Measurements from ENCODE around the gene AFDN. TPM values are rescaled to one million over a fixed set of nuclear protein-coding genes. Genes with fewer than 3 reads are reported as not detected.

Gene AFDN
- total RNA-seq, 2 donors from 2014 or later = 214 to 239 TPM

GRCh38 chr6:167838207-167838748 lies 11.6 kb downstream of the AFDN start:
- H3K4me3 Mint-ChIP-seq = no peak overlapping the region
- Histone ChIP-seq H3K4me1 (ENCODE audit: control insufficient read depth, insufficient read depth, low read length) (peaks cover 13% of the 10 kb centered on the region), H3K9ac (ENCODE audit: extremely low read depth, low read length, poor library complexity, severe bottlenecking) (no peak overlapping the region), H3K27me3 (ENCODE audit: control insufficient read depth, insufficient read depth, low read length, poor library complexity, severe bottlenecking) (no peaks in the 10 kb centered on the region), H3K9me3 (ENCODE audit: control insufficient read depth, low read length) (no peaks in the 10 kb centered on the region), H3K27ac (ENCODE audit: low read depth, low read length) (no peak overlapping the region), H3K4me3 (ENCODE audit: low read length) (no peak overlapping the region), H3K36me3 (ENCODE audit: control insufficient read depth, insufficient read depth, low read length) (peaks cover 5% of the 10 kb centered on the region)
- peaks cover 23% of the 10 kb centered on the region for H3K4me1 Mint-ChIP-seq
- WGBS, 2 experiments (ENCODE audit: insufficient coverage in 1 of 2, insufficient read length in 1 of 2) = 95% methylated on average over 6 of the region's 6 CpGs
- no peak overlapping the region for H3K27ac Mint-ChIP-seq
- DNase-seq = no peak
- H3K36me3 Mint-ChIP-seq (ENCODE audit: low read depth) = no peaks in the 10 kb centered on the region
- H3K9me3 Mint-ChIP-seq = no peaks in the 10 kb centered on the region
- H3K27me3 Mint-ChIP-seq (ENCODE audit: insufficient read depth) = no peaks in the 10 kb centered on the region
- no peak for TF ChIP-seq CTCF (conservative IDR thresholded peaks at IDR 0.05)

- Histone ChIP-seq H3K9ac (ENCODE audit: extremely low read depth, low read length, poor library complexity, severe bottlenecking) (no peak overlapping the region), H3K36me3 (ENCODE audit: control insufficient read depth, insufficient read depth, low read length) (peaks cover 4% of the 10 kb centered on the region), H3K27ac (ENCODE audit: low read depth, low read length) (no peak overlapping the region), H3K4me3 (ENCODE audit: low read length) (no peak overlapping the region), H3K27me3 (ENCODE audit: control insufficient read depth, insufficient read depth, low read length, poor library complexity, severe bottlenecking) (no peaks in the 10 kb centered on the region), H3K4me1 (ENCODE audit: control insufficient read depth, insufficient read depth, low read length) (peaks cover 12% of the 10 kb centered on the region), H3K9me3 (ENCODE audit: control insufficient read depth, low read length) (no peaks in the 10 kb centered on the region)
- no peak overlapping the region for H3K27ac Mint-ChIP-seq
- no peaks in the 10 kb centered on the region for H3K27me3 Mint-ChIP-seq (ENCODE audit: insufficient read depth)
- TF ChIP-seq CTCF (conservative IDR thresholded peaks at IDR 0.05) = no peak
- no peak overlapping the region for H3K4me3 Mint-ChIP-seq
- 91 to 92% methylated on average over 2 to 3 of the region's 3 CpGs for WGBS, 2 experiments (ENCODE audit: insufficient coverage in 1 of 2, insufficient read length in 1 of 2)
- H3K36me3 Mint-ChIP-seq (ENCODE audit: low read depth) = no peaks in the 10 kb centered on the region
- peaks cover 25% of the 10 kb centered on the region for H3K4me1 Mint-ChIP-seq
- no peaks in the 10 kb centered on the region for H3K9me3 Mint-ChIP-seq
- DNase-seq = no peak
Observed at GRCh38 chr6:167839343-167839742, 12.6 kb downstream of the AFDN start.

- no peak for DNase-seq
- peaks cover 12% of the 10 kb centered on the region for H3K4me1 ChIP-seq (ENCODE audit: control insufficient read depth, insufficient read depth, low read length)
- no peaks in the 10 kb centered on the region for H3K9me3 ChIP-seq (ENCODE audit: control insufficient read depth, low read length)
- H3K27ac ChIP-seq (ENCODE audit: low read depth, low read length) = no peak overlapping the region
- no peak overlapping the region for H3K27ac Mint-ChIP-seq
- no peaks in the 10 kb centered on the region for H3K27me3 Mint-ChIP-seq (ENCODE audit: insufficient read depth)
- H3K36me3 ChIP-seq (ENCODE audit: control insufficient read depth, insufficient read depth, low read length) = no peaks in the 10 kb centered on the region
- no peak overlapping the region for H3K4me3 ChIP-seq (ENCODE audit: low read length)
- H3K9me3 Mint-ChIP-seq = no peaks in the 10 kb centered on the region
- no peak for TF ChIP-seq CTCF (conservative IDR thresholded peaks at IDR 0.05)
- H3K9ac ChIP-seq (ENCODE audit: extremely low read depth, low read length, poor library complexity, severe bottlenecking) = no peak overlapping the region
- H3K4me3 Mint-ChIP-seq = no peak overlapping the region
- no peaks in the 10 kb centered on the region for H3K27me3 ChIP-seq (ENCODE audit: control insufficient read depth, insufficient read depth, low read length, poor library complexity, severe bottlenecking)
- H3K4me1 Mint-ChIP-seq = peaks cover 25% of the 10 kb centered on the region
- H3K36me3 Mint-ChIP-seq (ENCODE audit: low read depth) = no peaks in the 10 kb centered on the region
- WGBS, 2 experiments (ENCODE audit: insufficient coverage in 1 of 2, insufficient read length in 1 of 2) = 75 to 94% methylated on average over 3 to 6 of the region's 6 CpGs
Observed at GRCh38 chr6:167839755-167840154, 13.0 kb downstream of the AFDN start.

Measured in endodermal cell (in vitro differentiated cells).